ENCODE data around the gene PRSS48.

PRSS48 gene

DNA sequence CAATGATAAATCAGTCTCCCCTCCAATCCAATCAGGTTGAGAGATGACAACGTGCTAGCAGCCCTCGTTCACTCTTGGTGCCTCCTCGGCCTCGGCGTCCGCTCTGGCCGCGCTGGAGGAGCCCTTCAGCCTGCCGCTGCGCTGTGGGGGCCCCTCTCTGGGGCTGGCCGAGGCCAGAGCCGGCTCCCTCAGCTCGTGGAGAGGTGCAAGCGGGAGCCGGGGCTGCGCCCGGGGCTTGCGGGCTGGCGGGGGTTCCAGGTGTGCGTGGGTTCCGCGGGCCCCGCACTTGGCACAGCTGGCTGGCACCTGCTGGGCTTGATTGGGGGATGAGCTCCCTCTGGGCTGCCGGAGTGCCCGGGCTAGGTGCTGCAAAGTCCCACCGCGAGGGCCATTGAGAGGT, 40.9 kb upstream of the PRSS48 start:
- TF ChIP-seq CTCF (conservative IDR thresholded peaks at IDR 0.05; ENCODE audit: low read length) (no peak), EZH2phosphoT487 (IDR thresholded peaks at IDR 0.05; ENCODE audit: borderline replicate concordance) (no peak)

GRCh38 chr4:151238477-151238876, 38.5 kb upstream of the PRSS48 start:
- TF ChIP-seq EZH2phosphoT487 (IDR thresholded peaks at IDR 0.05; ENCODE audit: borderline replicate concordance) (no peak), CTCF (conservative IDR thresholded peaks at IDR 0.05; ENCODE audit: low read length) (no peak)
- no peaks in the 10 kb centered on the region for H3K36me3 ChIP-seq (ENCODE audit: insufficient read depth, low read length)
- no peaks in the 10 kb centered on the region for H3K9me2 ChIP-seq (replicated peaks; ENCODE audit: low read depth, low read length)
- no peaks in the 10 kb centered on the region for H4K20me1 ChIP-seq (ENCODE audit: insufficient read depth, low read length, poor library complexity, severe bottlenecking)
- no peaks in the 10 kb centered on the region for H3K27me3 ChIP-seq (ENCODE audit: insufficient read depth, low read length, poor library complexity, severe bottlenecking)
- no peak overlapping the region for H3K4me3 ChIP-seq (ENCODE audit: low read length, poor library complexity, severe bottlenecking)
- no peak overlapping the region for H3K9ac ChIP-seq (ENCODE audit: low read depth, low read length, poor library complexity, severe bottlenecking)
- no peaks in the 10 kb centered on the region for H3K4me1 ChIP-seq (ENCODE audit: insufficient read depth, low read length, poor library complexity, severe bottlenecking)
- no peaks in the 10 kb centered on the region for H3K9me3 ChIP-seq (ENCODE audit: insufficient read depth, low read depth, low read length)
- H3F3A ChIP-seq (ENCODE audit: low read depth): no peaks in the 10 kb centered on the region
- no peaks in the 10 kb centered on the region for H3K79me2 ChIP-seq (ENCODE audit: insufficient read depth, low read length)
- H2AFZ ChIP-seq (ENCODE audit: low read length): no peak overlapping the region
- H3K4me2 ChIP-seq (ENCODE audit: low read depth, low read length, poor library complexity, severe bottlenecking): no peak overlapping the region

More for the DNA sequence above, 40.9 kb upstream of the PRSS48 start:
- H3K36me3 ChIP-seq (ENCODE audit: insufficient read depth, low read length): no peaks in the 10 kb centered on the region
- H4K20me1 ChIP-seq (ENCODE audit: insufficient read depth, low read length, poor library complexity, severe bottlenecking): no peaks in the 10 kb centered on the region
- no peaks in the 10 kb centered on the region for H3K4me1 ChIP-seq (ENCODE audit: insufficient read depth, low read length, poor library complexity, severe bottlenecking)
- no peak overlapping the region for H3K9ac ChIP-seq (ENCODE audit: low read depth, low read length, poor library complexity, severe bottlenecking)
- no peaks in the 10 kb centered on the region for H3K9me2 ChIP-seq (replicated peaks; ENCODE audit: low read depth, low read length)
- H3K79me2 ChIP-seq (ENCODE audit: insufficient read depth, low read length): no peaks in the 10 kb centered on the region
- H3K4me3 ChIP-seq (ENCODE audit: low read length, poor library complexity, severe bottlenecking): no peak overlapping the region
- no peaks in the 10 kb centered on the region for H3F3A ChIP-seq (ENCODE audit: low read depth)
- no peak overlapping the region for H3K4me2 ChIP-seq (ENCODE audit: low read depth, low read length, poor library complexity, severe bottlenecking)
- no peaks in the 10 kb centered on the region for H3K27me3 ChIP-seq (ENCODE audit: insufficient read depth, low read length, poor library complexity, severe bottlenecking)
- H2AFZ ChIP-seq (ENCODE audit: low read length): no peak overlapping the region
- no peaks in the 10 kb centered on the region for H3K9me3 ChIP-seq (ENCODE audit: insufficient read depth, low read depth, low read length)

- Histone ChIP-seq H4K20me1 (ENCODE audit: insufficient read depth, low read length, poor library complexity, severe bottlenecking) (no peaks in the 10 kb centered on the region), H3K4me3 (ENCODE audit: low read length, poor library complexity, severe bottlenecking) (no peak overlapping the region), H3K9ac (ENCODE audit: low read depth, low read length, poor library complexity, severe bottlenecking) (no peak overlapping the region), H3K79me2 (ENCODE audit: insufficient read depth, low read length) (no peaks in the 10 kb centered on the region), H3K4me1 (ENCODE audit: insufficient read depth, low read length, poor library complexity, severe bottlenecking) (no peaks in the 10 kb centered on the region), H3K4me2 (ENCODE audit: low read depth, low read length, poor library complexity, severe bottlenecking) (no peak overlapping the region), H3K9me2 (replicated peaks; ENCODE audit: low read depth, low read length) (no peaks in the 10 kb centered on the region), H3K36me3 (ENCODE audit: insufficient read depth, low read length) (no peaks in the 10 kb centered on the region), H3F3A (ENCODE audit: low read depth) (no peaks in the 10 kb centered on the region), H3K9me3 (ENCODE audit: insufficient read depth, low read depth, low read length) (no peaks in the 10 kb centered on the region), H2AFZ (ENCODE audit: low read length) (no peak overlapping the region), H3K27me3 (ENCODE audit: insufficient read depth, low read length, poor library complexity, severe bottlenecking) (no peaks in the 10 kb centered on the region)
- no peak for TF ChIP-seq CTCF (conservative IDR thresholded peaks at IDR 0.05; ENCODE audit: low read length)
- no peak for TF ChIP-seq EZH2phosphoT487 (IDR thresholded peaks at IDR 0.05; ENCODE audit: borderline replicate concordance)
Observed at GRCh38 chr4:151239608-151240007, 37.4 kb upstream of the PRSS48 start.
